ENCODE results near the gene CEBPE.

DNA sequence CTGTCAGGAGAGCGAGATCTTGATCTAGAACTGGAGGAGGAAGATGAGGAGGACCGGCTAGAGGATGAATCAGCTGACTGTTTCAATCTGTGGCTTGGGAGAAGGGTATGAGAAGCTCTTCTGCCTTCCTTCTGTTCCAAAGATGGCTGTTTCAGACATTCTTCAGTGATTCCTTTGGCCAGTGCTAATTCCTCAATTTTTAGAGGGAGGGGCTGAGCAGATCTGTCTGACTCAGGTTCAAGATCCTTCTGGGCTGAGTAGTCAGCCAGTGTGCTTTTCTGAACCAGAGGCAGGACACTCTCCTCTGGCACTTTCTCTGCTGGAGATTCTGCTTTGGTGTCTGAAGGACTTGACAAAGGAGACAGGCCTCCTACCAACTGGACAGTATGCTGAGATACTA lies 39.3 kb downstream of the CEBPE start:
- TF ChIP-seq EZH2 (IDR thresholded peaks at IDR 0.05; ENCODE audit: borderline replicate concordance, low read length), result no peak
- TF ChIP-seq, protein P1, sequence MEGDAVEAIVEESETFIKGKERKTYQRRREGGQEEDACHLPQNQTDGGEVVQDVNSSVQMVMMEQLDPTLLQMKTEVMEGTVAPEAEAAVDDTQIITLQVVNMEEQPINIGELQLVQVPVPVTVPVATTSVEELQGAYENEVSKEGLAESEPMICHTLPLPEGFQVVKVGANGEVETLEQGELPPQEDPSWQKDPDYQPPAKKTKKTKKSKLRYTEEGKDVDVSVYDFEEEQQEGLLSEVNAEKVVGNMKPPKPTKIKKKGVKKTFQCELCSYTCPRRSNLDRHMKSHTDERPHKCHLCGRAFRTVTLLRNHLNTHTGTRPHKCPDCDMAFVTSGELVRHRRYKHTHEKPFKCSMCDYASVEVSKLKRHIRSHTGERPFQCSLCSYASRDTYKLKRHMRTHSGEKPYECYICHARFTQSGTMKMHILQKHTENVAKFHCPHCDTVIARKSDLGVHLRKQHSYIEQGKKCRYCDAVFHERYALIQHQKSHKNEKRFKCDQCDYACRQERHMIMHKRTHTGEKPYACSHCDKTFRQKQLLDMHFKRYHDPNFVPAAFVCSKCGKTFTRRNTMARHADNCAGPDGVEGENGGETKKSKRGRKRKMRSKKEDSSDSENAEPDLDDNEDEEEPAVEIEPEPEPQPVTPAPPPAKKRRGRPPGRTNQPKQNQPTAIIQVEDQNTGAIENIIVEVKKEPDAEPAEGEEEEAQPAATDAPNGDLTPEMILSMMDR (IDR thresholded peaks at IDR 0.05; ENCODE audit: low read length), result no peak

Data from OCI-LY1 (cell line).